SK-N-SH (cell line): ENCODE results near the gene F5.

Source experiments
- RAD21 ChIP-seq: IDR thresholded peaks from 2 replicates; pipeline ENCODE4 v1.6.1; 2012; ENCODE audit warnings: mild to moderate bottlenecking, low read length
- TEAD4 ChIP-seq: IDR thresholded peaks from 2 replicates; pipeline ENCODE4 v1.4.0; 2012; ENCODE audit warnings: mild to moderate bottlenecking, borderline replicate concordance; ENCODE audit not compliant: insufficient read depth
- TF ChIP-seq, protein P1 (sequence below): fragments of 150-350 bp; IDR thresholded peaks from 2 replicates; pipeline ENCODE4 v1.6.1; 2017; ENCODE audit warnings: antibody characterized with exemption, low read length, low read depth, borderline replicate concordance

DNA sequence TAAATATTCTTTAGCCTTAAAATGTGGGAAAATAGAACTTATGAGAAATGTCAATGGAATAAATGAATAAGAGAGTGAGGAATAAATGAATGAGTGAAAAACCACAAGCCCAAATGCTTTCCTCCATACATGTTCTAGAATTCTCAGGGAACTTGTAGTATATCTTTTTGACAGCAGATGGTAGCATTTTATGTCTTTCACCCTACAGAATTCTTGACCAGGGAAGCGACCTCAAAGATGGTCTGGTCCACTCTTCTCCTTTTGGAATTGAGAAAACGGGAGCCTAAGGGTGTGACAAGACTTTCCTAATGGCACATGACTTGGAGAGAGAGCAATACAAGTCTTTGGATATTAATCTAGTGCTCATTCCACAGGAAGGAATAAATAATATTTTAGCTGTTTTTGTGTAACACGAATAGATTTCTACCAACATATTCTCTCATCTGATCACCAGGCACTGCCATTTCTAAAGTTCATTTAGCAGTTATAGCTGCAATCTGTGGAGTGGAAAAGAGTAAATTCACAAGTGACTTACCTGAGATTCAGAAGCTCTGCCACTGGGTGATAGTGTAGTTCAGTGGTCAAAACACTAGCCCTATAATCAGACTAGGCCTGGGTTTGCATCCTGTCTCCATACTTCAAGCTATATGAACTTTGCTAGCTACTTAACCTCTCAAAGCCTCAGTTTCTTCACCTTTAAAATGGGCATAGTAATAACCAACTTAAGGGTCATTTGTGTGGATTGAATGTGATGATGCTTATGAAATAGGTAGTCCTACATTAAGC, 15.0 kb upstream of the F5 start:
- TF ChIP-seq, protein P1, sequence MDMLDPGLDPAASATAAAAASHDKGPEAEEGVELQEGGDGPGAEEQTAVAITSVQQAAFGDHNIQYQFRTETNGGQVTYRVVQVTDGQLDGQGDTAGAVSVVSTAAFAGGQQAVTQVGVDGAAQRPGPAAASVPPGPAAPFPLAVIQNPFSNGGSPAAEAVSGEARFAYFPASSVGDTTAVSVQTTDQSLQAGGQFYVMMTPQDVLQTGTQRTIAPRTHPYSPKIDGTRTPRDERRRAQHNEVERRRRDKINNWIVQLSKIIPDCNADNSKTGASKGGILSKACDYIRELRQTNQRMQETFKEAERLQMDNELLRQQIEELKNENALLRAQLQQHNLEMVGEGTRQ, result no peak
- peak; percentile 63 for TF ChIP-seq RAD21
- no peak for TF ChIP-seq TEAD4
